Mesenchymal stem cell (in vitro differentiated cells and primary cell): ENCODE results near the gene TREM2.
A peak's percentile ranks its signal among the peaks of the same experiment; 100 is the strongest.

Source experiments
- DNase-seq: peaks from one replicate; pipeline ENCODE4 v3.0.0-alpha.2; 2013
- H2AFZ ChIP-seq: one replicate; pipeline ENCODE4 v1.6.1; 2013; ENCODE audit warnings: low read depth, mild to moderate bottlenecking, control low read depth, inconsistent platforms, low read length, moderate library complexity
- H2AK5ac ChIP-seq: 2 replicates; pipeline ENCODE4 v1.6.1; 2013; ENCODE audit warnings: low read length, moderate library complexity, mild to moderate bottlenecking, inconsistent platforms; ENCODE audit not compliant: severe bottlenecking
- H2BK120ac ChIP-seq: one replicate; pipeline ENCODE4 v1.6.1; 2013; ENCODE audit warnings: low read depth, mild to moderate bottlenecking, inconsistent platforms, low read length, moderate library complexity
- H2BK12ac ChIP-seq, 2 experiments: one replicate each; pipeline ENCODE4 v1.6.1; 2013; ENCODE audit warnings: inconsistent platforms in 2 of 2, low read length in 2 of 2, mild to moderate bottlenecking in 2 of 2, moderate library complexity in 2 of 2, control low read depth in 1 of 2
- H2BK15ac ChIP-seq: one replicate; pipeline ENCODE4 v1.6.1; 2013; ENCODE audit warnings: mild to moderate bottlenecking, low read depth, inconsistent platforms; ENCODE audit not compliant: poor library complexity, severe bottlenecking
- H2BK5ac ChIP-seq: 2 replicates; pipeline ENCODE4 v1.6.1; 2013; ENCODE audit warnings: low read depth, mild to moderate bottlenecking, low read length, control low read depth, inconsistent platforms; ENCODE audit not compliant: poor library complexity, severe bottlenecking
- H3K14ac ChIP-seq, 2 experiments: one replicate each; pipeline ENCODE4 v1.6.1; 2013; ENCODE audit warnings: inconsistent platforms in 2 of 2, low read length in 2 of 2, control low read depth in 1 of 2, mild to moderate bottlenecking in 1 of 2, moderate library complexity in 1 of 2
- H3K18ac ChIP-seq, 2 experiments: one replicate each; pipeline ENCODE4 v1.6.1; 2013; ENCODE audit warnings: inconsistent platforms in 2 of 2, low read length in 2 of 2, control low read depth in 1 of 2, low read depth in 1 of 2, mild to moderate bottlenecking in 1 of 2
- H3K23ac ChIP-seq, 2 experiments: one replicate each; pipeline ENCODE4 v1.6.1; 2013; ENCODE audit warnings: inconsistent platforms in 2 of 2, low read length in 2 of 2, mild to moderate bottlenecking in 2 of 2, moderate library complexity in 2 of 2, control low read depth in 1 of 2
- H3K27ac ChIP-seq: 2 replicates; pipeline ENCODE4 v1.5.1; 2013; ENCODE audit warnings: mild to moderate bottlenecking, moderate library complexity, low read length, control low read depth, inconsistent platforms; ENCODE audit not compliant: poor library complexity, severe bottlenecking
- H3K27me3 ChIP-seq, 2 experiments: 2 replicates each; pipeline versions ENCODE4 v1.6.1 to v1.7.0; 2013; ENCODE audit warnings: low read length in 2 of 2, mild to moderate bottlenecking in 2 of 2, moderate library complexity in 2 of 2, control low read depth in 1 of 2, inconsistent platforms in 1 of 2; ENCODE audit not compliant: control insufficient read depth in 1 of 2, insufficient read depth in 1 of 2
- H3K36me3 ChIP-seq, 2 experiments: 2 replicates each; pipeline versions ENCODE4 v1.6.1 to v1.7.0; 2013; ENCODE audit warnings: low read length in 2 of 2, control low read depth in 1 of 2, inconsistent platforms in 1 of 2, low read depth in 1 of 2, mild to moderate bottlenecking in 1 of 2; ENCODE audit not compliant: insufficient read depth in 2 of 2, control insufficient read depth in 1 of 2
- H3K4ac ChIP-seq, 2 experiments: one replicate each; pipeline ENCODE4 v1.6.1; 2013; ENCODE audit warnings: inconsistent platforms in 2 of 2, low read length in 2 of 2, mild to moderate bottlenecking in 2 of 2, moderate library complexity in 2 of 2, control low read depth in 1 of 2, low read depth in 1 of 2
- H3K4me1 ChIP-seq: 2 replicates; pipeline ENCODE4 v1.6.1; 2013; ENCODE audit warnings: low read depth, low read length, control low read depth; ENCODE audit not compliant: control insufficient read depth, insufficient read depth
- H3K4me2 ChIP-seq: 2 replicates; pipeline ENCODE4 v1.6.1; 2013; ENCODE audit warnings: low read length, mild to moderate bottlenecking, inconsistent platforms; ENCODE audit not compliant: poor library complexity, severe bottlenecking
- H3K4me3 ChIP-seq, 2 experiments: 2 replicates each; pipeline versions ENCODE4 v1.5.1 to v1.7.0; 2013; ENCODE audit warnings: low read length in 2 of 2, mild to moderate bottlenecking in 2 of 2, control low read depth in 1 of 2, low read depth in 1 of 2; ENCODE audit not compliant: insufficient read depth in 1 of 2
- H3K79me1 ChIP-seq: replicated peaks from 2 replicates; pipeline ENCODE4 v1.6.1; 2013; ENCODE audit warnings: mild to moderate bottlenecking, control low read depth, low read length, inconsistent platforms; ENCODE audit not compliant: poor library complexity, severe bottlenecking
- H3K9ac ChIP-seq: 2 replicates; pipeline ENCODE4 v1.7.0; 2013; ENCODE audit warnings: mild to moderate bottlenecking, low read length, moderate library complexity
- H3K9me3 ChIP-seq: 2 replicates; pipeline ENCODE4 v1.7.0; 2013; ENCODE audit warnings: mild to moderate bottlenecking, low read length; ENCODE audit not compliant: control insufficient read depth
- H4K8ac ChIP-seq: one replicate; pipeline ENCODE4 v1.6.1; 2013; ENCODE audit warnings: inconsistent platforms, mild to moderate bottlenecking, low read length, moderate library complexity
- H4K91ac ChIP-seq: one replicate; pipeline ENCODE4 v1.6.1; 2013; ENCODE audit warnings: mild to moderate bottlenecking, low read length, inconsistent platforms
- WGBS: methylation state at CpG from one replicate; pipeline ENCODE4 v1.1.7; 2013; ENCODE audit warnings: mixed read lengths; 5-methylcytosine and 5-hydroxymethylcytosine counted together

TREM2 gene

GRCh38 chr6:41182069-41183034 lies 19.4 kb upstream of the TREM2 start:
- no peak overlapping the region for H2AK5ac ChIP-seq
- no peak overlapping the region for H3K18ac ChIP-seq
- H3K4me3 ChIP-seq, result no peak overlapping the region
- H3K79me1 ChIP-seq, result no peaks in the 10 kb centered on the region
- no peak overlapping the region for H4K8ac ChIP-seq
- H3K27ac ChIP-seq, result no peak overlapping the region
- H3K4me2 ChIP-seq, result no peak overlapping the region
- H3K9ac ChIP-seq, result no peak overlapping the region
- peaks cover 21 to 54% of the 10 kb centered on the region in 2 experiments for H3K27me3 ChIP-seq
- no peak overlapping the region for H3K23ac ChIP-seq
- H2BK5ac ChIP-seq, result no peak overlapping the region
- H3K4me1 ChIP-seq, result peaks cover 10% of the 10 kb centered on the region
- H2BK12ac ChIP-seq, result no peak overlapping the region
- no peaks in the 10 kb centered on the region for H3K9me3 ChIP-seq
- H3K4ac ChIP-seq, result no peak overlapping the region
- H3K36me3 ChIP-seq, result no peaks in the 10 kb centered on the region
- H4K91ac ChIP-seq, result no peak overlapping the region
- H3K14ac ChIP-seq, result no peak overlapping the region
- 82% methylated on average over 4 of the region's 4 CpGs for WGBS
- H2BK15ac ChIP-seq, result no peak overlapping the region
- peak; percentile 50 for DNase-seq
- H2BK120ac ChIP-seq, result no peak overlapping the region
- no peak overlapping the region for H2AFZ ChIP-seq

GRCh38 chr6:41181566-41181965 lies 18.6 kb upstream of the TREM2 start:
- Histone ChIP-seq H3K4me2 (no peak overlapping the region), H3K79me1 (no peaks in the 10 kb centered on the region)
- no peak for DNase-seq

GRCh38 chr6:41179163-41179562 lies 16.2 kb upstream of the TREM2 start:
- Histone ChIP-seq H2BK5ac (no peak overlapping the region), H3K9ac (no peak overlapping the region), H3K79me1 (no peaks in the 10 kb centered on the region), H3K27ac (no peak overlapping the region), H3K36me3 (no peaks in the 10 kb centered on the region), H3K18ac (no peak overlapping the region), H2AK5ac (no peak overlapping the region), H3K4ac (no peak overlapping the region), H3K4me3 (no peak overlapping the region), H4K91ac (no peak overlapping the region), H2AFZ (no peak overlapping the region), H3K14ac (no peak overlapping the region), H2BK15ac (no peak overlapping the region), H2BK120ac (no peak overlapping the region), H3K27me3 (peaks cover 31 to 54% of the 10 kb centered on the region in 2 experiments), H3K23ac (peak overlapping the region in 1 of 2 experiments; percentile 5), H3K4me2 (no peak overlapping the region), H2BK12ac (no peak overlapping the region), H3K4me1 (peaks cover 10% of the 10 kb centered on the region), H4K8ac (no peak overlapping the region), H3K9me3 (no peaks in the 10 kb centered on the region)
- no peak for DNase-seq
- WGBS, result 92% methylated on average over 2 of the region's 4 CpGs

More at GRCh38 chr6:41181566-41181965, 18.6 kb upstream of the TREM2 start:
- H2AK5ac ChIP-seq, result no peak overlapping the region
- H3K4me1 ChIP-seq, result peaks cover 10% of the 10 kb centered on the region
- H3K27ac ChIP-seq, result no peak overlapping the region
- H4K8ac ChIP-seq, result no peak overlapping the region
- no peak overlapping the region for H2BK120ac ChIP-seq
- no peaks in the 10 kb centered on the region for H3K36me3 ChIP-seq
- 42% methylated on average over 1 of the region's 1 CpG for WGBS
- peaks cover 28 to 62% of the 10 kb centered on the region in 2 experiments for H3K27me3 ChIP-seq
- H2AFZ ChIP-seq, result no peak overlapping the region
- H2BK15ac ChIP-seq, result no peak overlapping the region
- no peak overlapping the region for H3K9ac ChIP-seq
- no peak overlapping the region for H4K91ac ChIP-seq
- no peak overlapping the region for H3K18ac ChIP-seq
- no peak overlapping the region for H2BK5ac ChIP-seq
- no peak overlapping the region for H2BK12ac ChIP-seq
- no peak overlapping the region for H3K4ac ChIP-seq
- H3K23ac ChIP-seq, result no peak overlapping the region
- H3K14ac ChIP-seq, result no peak overlapping the region
- H3K4me3 ChIP-seq, result no peak overlapping the region
- no peaks in the 10 kb centered on the region for H3K9me3 ChIP-seq

- H3K23ac ChIP-seq, result no peak overlapping the region
- no peak overlapping the region for H3K4me2 ChIP-seq
- no peak overlapping the region for H3K14ac ChIP-seq
- H2BK15ac ChIP-seq, result no peak overlapping the region
- H3K79me1 ChIP-seq, result no peaks in the 10 kb centered on the region
- H3K9me3 ChIP-seq, result no peaks in the 10 kb centered on the region
- no peak overlapping the region for H3K27ac ChIP-seq
- no peak overlapping the region for H2BK120ac ChIP-seq
- no peaks in the 10 kb centered on the region for H3K36me3 ChIP-seq
- H4K8ac ChIP-seq, result no peak overlapping the region
- peaks cover 10% of the 10 kb centered on the region for H3K4me1 ChIP-seq
- no peak for DNase-seq
- H3K4me3 ChIP-seq, result no peak overlapping the region
- H3K27me3 ChIP-seq, result peaks cover 28 to 49% of the 10 kb centered on the region in 2 experiments
- H2AK5ac ChIP-seq, result no peak overlapping the region
- WGBS, result no CpG with 5 or more reads among the region's 2 CpGs
- H3K9ac ChIP-seq, result no peak overlapping the region
- H3K18ac ChIP-seq, result no peak overlapping the region
- no peak overlapping the region for H2AFZ ChIP-seq
- no peak overlapping the region for H4K91ac ChIP-seq
- H2BK5ac ChIP-seq, result no peak overlapping the region
- no peak overlapping the region for H3K4ac ChIP-seq
- H2BK12ac ChIP-seq, result no peak overlapping the region
Measured at GRCh38 chr6:41177695-41178094, 14.8 kb upstream of the TREM2 start.
